PC-9 (cell line): ENCODE data around the gene CNPY3. TPM values are rescaled to one million over a fixed set of nuclear protein-coding genes. Genes with fewer than 3 reads are reported as not detected.
"Not testable (repeated sequence)": the region's sequence is repeated elsewhere in the genome, so short reads cannot be mapped to it uniquely, and the experiment has no call there.

ENCODE experiments used
- Bru-seq: library from RNA; stranded (reverse); fragments of 400-500 nt; gene quantifications from one replicate; lab custom pipeline; 2021; lab: Mats Ljungman, UMichigan
- BruChase-seq, 2 experiments: library from RNA; stranded (reverse); fragments of 400-500 nt; gene quantifications; one replicate each; lab custom pipeline; 2021; lab: Mats Ljungman, UMichigan
- BruUV-seq: library from RNA; stranded (reverse); fragments of 400-500 nt; replicated peaks from 2 replicates; lab custom pipeline; 2021; lab: Mats Ljungman, UMichigan
- CTCF ChIA-PET: fragments of 300-600 bp; sonication (Branson Sonifier 250); formaldehyde crosslinking; loops from one replicate; lab custom pipeline; 2022; ENCODE audit warnings: antibody characterized with exemption; lab: Charles Lee
- POLR2A ChIA-PET: fragments of 300-600 bp; sonication (Branson Sonifier 250); formaldehyde crosslinking; loops from one replicate; lab custom pipeline; 2022; ENCODE audit warnings: antibody characterized with exemption; ENCODE audit not compliant: unreplicated experiment; lab: Charles Lee
- DNase-seq, 2 experiments: peaks; one replicate each; pipeline versions ENCODE4 v3.0.0 to v3.0.0-alpha.2; 2015 to 2022; ENCODE audit warnings: mixed read lengths in 1 of 2
- H2AFZ ChIP-seq: fragments of 200-600 bp; sonication (generic); 2 replicates; pipeline ENCODE4 v1.8.1; 2017; ENCODE audit warnings: antibody characterized with exemption
- H3F3A ChIP-seq: fragments of 200-600 bp; sonication (generic); 2 replicates; pipeline ENCODE4 v1.8.1; 2017; ENCODE audit warnings: antibody characterized with exemption, mild to moderate bottlenecking, low read depth; ENCODE audit not compliant: insufficient read depth
- H3K27ac ChIP-seq: fragments of 200-600 bp; sonication (generic); 2 replicates; pipeline ENCODE4 v1.6.1; 2016; ENCODE audit warnings: mixed run types
- H3K27me3 ChIP-seq: fragments of 200-600 bp; sonication (generic); 2 replicates; pipeline ENCODE4 v1.6.1; 2016; ENCODE audit warnings: low read depth, mixed run types; ENCODE audit not compliant: insufficient read depth
- H3K36me3 ChIP-seq: fragments of 200-600 bp; sonication (generic); 2 replicates; pipeline ENCODE4 v1.6.1; 2016; ENCODE audit warnings: low read depth, mixed run types
- H3K4me1 ChIP-seq: fragments of 200-600 bp; sonication (generic); replicated peaks from 2 replicates; pipeline ENCODE4 v1.6.1; 2016; ENCODE audit warnings: mixed run types; ENCODE audit not compliant: insufficient read depth
- H3K4me2 ChIP-seq: fragments of 200-600 bp; sonication (generic); 2 replicates; pipeline ENCODE4 v1.6.1; 2017; ENCODE audit warnings: mixed run types
- H3K4me3 ChIP-seq: fragments of 200-600 bp; sonication (generic); 2 replicates; pipeline ENCODE4 v1.6.1; 2016; ENCODE audit warnings: mixed run types
- H3K79me2 ChIP-seq: fragments of 200-600 bp; sonication (generic); 2 replicates; pipeline ENCODE4 v1.6.1; 2017; ENCODE audit warnings: low read depth, mixed run types
- H3K9me2 ChIP-seq: fragments of 200-600 bp; sonication (generic); 2 replicates; pipeline ENCODE4 v1.8.1; 2017; ENCODE audit warnings: mild to moderate bottlenecking; ENCODE audit not compliant: insufficient read depth
- H3K9me3 ChIP-seq: fragments of 200-600 bp; sonication (generic); 2 replicates; pipeline ENCODE4 v1.8.1; 2016; ENCODE audit warnings: low read depth; ENCODE audit not compliant: insufficient read depth
- H4K20me1 ChIP-seq: fragments of 200-600 bp; sonication (generic); 2 replicates; pipeline ENCODE4 v1.8.1; 2017; ENCODE audit not compliant: insufficient read depth
- EZH2 ChIP-seq: fragments of 200-600 bp; sonication (generic); IDR thresholded peaks from 2 replicates; pipeline ENCODE4 v1.8.0; 2017; ENCODE audit warnings: antibody characterized with exemption, low read depth
- intact Hi-C: fragments of 100-400 bp; cut with micrococcal nuclease; formaldehyde crosslinking; loops from one replicate; pipeline ENCODE4 v1.10.0; 2022; ENCODE audit not compliant: unreplicated experiment
- long read RNA-seq: library from polyadenylated mRNA; stranded (forward); transcript quantifications from one replicate; pipeline ENCODE4 v2.0.0, GENCODE V29; 2022
- total RNA-seq: library from RNA; stranded (reverse); gene quantifications from 2 replicates; pipeline ENCODE4 v1.2.3, GENCODE V29; 2021
- TF ChIP-seq, protein P1 (sequence below): fragments of 200-600 bp; sonication (generic); conservative IDR thresholded peaks from 2 replicates; pipeline ENCODE4 v1.6.1; 2017; ENCODE audit warnings: mixed run types, antibody characterized with exemption, mild to moderate bottlenecking, moderate library complexity

The CNPY3 gene
- total RNA-seq (47.7 and 54.8 TPM in 2 replicates), Bru-seq, nascent RNA (percentile 83 among the genes with signal in this experiment), BruChase-seq, experiment 1, labeled RNA remaining after a 2-hour chase (percentile 80 among the genes with signal in this experiment), BruChase-seq, experiment 2, labeled RNA remaining after a 6-hour chase (percentile 87 among the genes with signal in this experiment)
- long read RNA-seq, transcript CNPY3-201 (6 exons, 1,704 nt): major isoform, 81 of 110 reads
- long read RNA-seq, partial matches to known transcripts: 7 of 110 reads
- long read RNA-seq, other reads (novel, unspliced or antisense): 22 of 110 reads

DNA sequence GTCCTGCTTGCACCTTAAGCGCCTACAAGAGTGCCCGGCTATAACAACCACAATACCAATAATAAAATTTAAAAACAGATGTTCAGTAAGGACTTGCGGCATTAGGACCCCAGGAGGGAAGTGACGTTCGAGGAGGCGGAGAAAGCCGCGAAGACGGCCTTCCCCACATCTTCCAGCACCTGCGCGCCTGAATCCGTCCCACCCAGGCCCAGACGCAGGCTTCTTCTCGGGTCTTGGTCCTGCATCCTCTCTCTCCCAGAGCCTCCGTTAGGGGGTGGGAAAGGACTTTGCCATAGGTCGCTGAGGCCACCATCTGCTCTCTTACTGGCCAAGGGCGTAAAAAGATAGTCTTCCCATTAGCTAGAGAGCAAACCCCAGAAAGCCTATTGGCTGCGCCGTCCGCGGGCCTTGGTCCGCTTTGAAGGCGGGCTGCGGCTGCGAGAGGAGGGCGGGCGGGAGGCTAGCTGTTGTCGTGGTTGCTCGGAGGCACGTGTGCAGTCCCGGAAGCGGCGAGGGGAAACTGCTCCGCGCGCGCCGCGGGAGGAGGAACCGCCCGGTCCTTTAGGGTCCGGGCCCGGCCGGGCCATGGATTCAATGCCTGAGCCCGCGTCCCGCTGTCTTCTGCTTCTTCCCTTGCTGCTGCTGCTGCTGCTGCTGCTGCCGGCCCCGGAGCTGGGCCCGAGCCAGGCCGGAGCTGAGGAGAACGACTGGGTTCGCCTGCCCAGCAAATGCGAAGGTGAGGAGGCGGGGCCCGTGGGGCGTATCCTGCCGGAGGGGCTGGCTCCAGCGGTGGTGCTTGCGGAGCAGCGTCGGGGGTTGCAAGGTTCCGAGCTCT, at the start of gene CNPY3:
CNPY3 (plus strand) TSS at position 495 of the 835 bp plus-strand sequence; CDS start at position 586, 91 bp downstream.
- Histone ChIP-seq H3K4me2 (peak within 1 kb of the TSS; percentile 89), H3K27ac (peak within 1 kb of the TSS; percentile 67), H3K4me3 (peak within 1 kb of the TSS; percentile 73), H4K20me1 (no peaks in the 10 kb centered on the region; the same call in 1 of the 2 replicates), H3K36me3 (peaks cover 9% of the 10 kb centered on the region; the same call in 1 of the 2 replicates), H3K4me1 (peaks cover 16% of the 10 kb centered on the region), H3K27me3 (no peaks in the 10 kb centered on the region), H2AFZ (peak within 1 kb of the TSS; percentile 85), H3F3A (peaks cover 34% of the 10 kb centered on the region), H3K9me2 (no peaks in the 10 kb centered on the region), H3K9me3 (no peaks in the 10 kb centered on the region), H3K79me2 (peaks cover 34% of the 10 kb centered on the region)
- TSS peak; percentile 39 for BruUV-seq
- TF ChIP-seq, protein P1, sequence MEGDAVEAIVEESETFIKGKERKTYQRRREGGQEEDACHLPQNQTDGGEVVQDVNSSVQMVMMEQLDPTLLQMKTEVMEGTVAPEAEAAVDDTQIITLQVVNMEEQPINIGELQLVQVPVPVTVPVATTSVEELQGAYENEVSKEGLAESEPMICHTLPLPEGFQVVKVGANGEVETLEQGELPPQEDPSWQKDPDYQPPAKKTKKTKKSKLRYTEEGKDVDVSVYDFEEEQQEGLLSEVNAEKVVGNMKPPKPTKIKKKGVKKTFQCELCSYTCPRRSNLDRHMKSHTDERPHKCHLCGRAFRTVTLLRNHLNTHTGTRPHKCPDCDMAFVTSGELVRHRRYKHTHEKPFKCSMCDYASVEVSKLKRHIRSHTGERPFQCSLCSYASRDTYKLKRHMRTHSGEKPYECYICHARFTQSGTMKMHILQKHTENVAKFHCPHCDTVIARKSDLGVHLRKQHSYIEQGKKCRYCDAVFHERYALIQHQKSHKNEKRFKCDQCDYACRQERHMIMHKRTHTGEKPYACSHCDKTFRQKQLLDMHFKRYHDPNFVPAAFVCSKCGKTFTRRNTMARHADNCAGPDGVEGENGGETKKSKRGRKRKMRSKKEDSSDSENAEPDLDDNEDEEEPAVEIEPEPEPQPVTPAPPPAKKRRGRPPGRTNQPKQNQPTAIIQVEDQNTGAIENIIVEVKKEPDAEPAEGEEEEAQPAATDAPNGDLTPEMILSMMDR: no peak
- no peak for TF ChIP-seq EZH2
- DNase-seq: peak; percentile 94
- POLR2A ChIA-PET: interaction anchor here (0.6 to 1.5 kb wide), 17 partner anchors 10 to 701 kb away, joined by 3 to 16 read pairs (median 5); partner anchors contain the start of genes CUL7, KLC4, KLHDC3 and MEA1
- CTCF ChIA-PET: interaction anchor here (0.6 kb wide), 1 partner anchor 623 kb away, joined by 3 read pairs; no protein-coding TSS in a partner anchor
- intact Hi-C loops: loop anchor here (1.0 to 5.0 kb wide), 3 partner anchors 83 to 242 kb away; partner anchors contain the start of genes KLHDC3, MEA1 and SRF

DNA sequence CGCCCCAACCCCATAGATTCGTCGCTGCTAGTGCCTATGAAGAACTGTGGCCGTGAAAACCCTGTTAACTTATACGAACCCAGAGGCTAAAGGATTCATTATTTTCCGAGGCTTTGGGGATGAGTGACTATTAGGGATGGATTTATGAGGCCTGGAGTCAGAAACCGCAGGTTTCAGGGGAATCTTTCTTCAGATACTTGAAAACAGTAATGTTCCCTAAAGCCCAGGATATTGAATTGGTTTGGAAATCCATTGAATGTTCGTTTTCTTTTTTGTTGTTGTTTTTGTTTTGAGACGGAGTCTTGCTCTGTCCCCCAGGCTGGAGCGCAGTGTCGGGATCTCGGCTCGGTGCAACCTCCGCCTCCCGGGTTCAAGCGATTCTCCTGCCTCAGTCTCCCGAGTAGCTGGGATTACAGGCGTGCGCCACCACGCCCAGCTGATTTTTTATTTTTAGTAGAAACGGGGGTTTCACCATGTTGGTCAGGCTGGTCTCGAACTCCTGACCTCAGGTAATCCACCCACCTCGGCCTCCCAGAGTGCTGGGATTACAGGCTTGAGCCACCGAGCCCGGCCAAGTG, 49.0 kb upstream of the CNPY3 start:
- BruUV-seq: TSS peak; percentile 74
- CTCF ChIA-PET: interaction anchor here (0.5 kb wide), 1 partner anchor 1101 kb away, joined by 4 read pairs; the partner anchor contains the start of gene FRS3
- Histone ChIP-seq H3K27ac (peak overlapping the region; percentile 91), H3K4me1 (peaks cover 10% of the 10 kb centered on the region), H3K4me3 (peak overlapping the region; percentile 96), H2AFZ (peak overlapping the region; percentile 94), H3K36me3 (peaks cover 25% of the 10 kb centered on the region), H4K20me1 (peaks cover 11% of the 10 kb centered on the region), H3K4me2 (peak overlapping the region; percentile 90), H3K79me2 (peaks cover 47% of the 10 kb centered on the region), H3F3A (peaks cover 32% of the 10 kb centered on the region; the same call in 1 of the 2 replicates)
- POLR2A ChIA-PET: interaction anchor here (0.5 to 0.7 kb wide), 3 partner anchors 200 to 653 kb away, joined by 3 to 8 read pairs (median 5); partner anchors contain the start of gene UBR2
- H3K9me3 ChIP-seq, DNase-seq, H3K9me2 ChIP-seq, H3K27me3 ChIP-seq, intact Hi-C loops: not testable (repeated sequence)

DNA sequence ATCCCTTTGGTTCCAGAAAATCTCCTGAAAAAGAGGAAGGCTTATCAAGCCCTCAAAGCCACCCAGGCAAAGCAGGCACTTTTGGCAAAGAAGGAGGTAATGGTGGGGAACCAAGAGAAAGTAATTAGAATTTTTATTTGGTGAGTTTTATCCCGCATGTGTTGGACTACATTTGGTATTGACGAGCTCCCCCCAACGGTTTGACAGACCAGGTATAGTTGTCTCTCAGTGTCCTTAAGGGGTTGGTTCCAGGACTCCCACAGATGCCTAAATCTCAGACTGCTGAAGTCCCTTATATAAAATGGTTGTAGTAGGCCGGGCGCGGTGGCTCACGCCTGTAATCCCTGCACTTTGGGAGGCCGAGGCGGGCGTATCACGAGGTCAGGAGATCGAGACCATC, 48.4 kb upstream of the CNPY3 start:
- Histone ChIP-seq H4K20me1 (peaks cover 11% of the 10 kb centered on the region), H3K27ac (peak overlapping the region; percentile 91), H3K79me2 (peaks cover 51% of the 10 kb centered on the region), H3K36me3 (peaks cover 31% of the 10 kb centered on the region), H3K4me2 (peak overlapping the region; percentile 90), H3K4me1 (peaks cover 10% of the 10 kb centered on the region), H3F3A (peaks cover 38% of the 10 kb centered on the region; the same call in 1 of the 2 replicates), H3K4me3 (peak overlapping the region; percentile 96)
- H3K9me3 ChIP-seq, POLR2A ChIA-PET, CTCF ChIA-PET, H3K27me3 ChIP-seq, H3K9me2 ChIP-seq, H2AFZ ChIP-seq, intact Hi-C loops, BruUV-seq, DNase-seq: not testable (repeated sequence)
